Amniotic stem cell (primary cell): Measurements from ENCODE around the gene FAM193A.
"Not testable (repeated sequence)": the region's sequence is repeated elsewhere in the genome, so short reads cannot be mapped to it uniquely, and the experiment has no call there.

ENCODE experiments used
- DNase-seq: peaks from one replicate; lab custom pipeline; 2025; lab: John Stamatoyannopoulos, UW

Gene FAM193A

GRCh38 chr4:2618729-2619128 is 82.3 kb downstream of the FAM193A start:
- DNase-seq, result not testable (repeated sequence)

- DNase-seq, result no peak
Measured at GRCh38 chr4:2619459-2619858, 83.0 kb downstream of the FAM193A start.

DNA sequence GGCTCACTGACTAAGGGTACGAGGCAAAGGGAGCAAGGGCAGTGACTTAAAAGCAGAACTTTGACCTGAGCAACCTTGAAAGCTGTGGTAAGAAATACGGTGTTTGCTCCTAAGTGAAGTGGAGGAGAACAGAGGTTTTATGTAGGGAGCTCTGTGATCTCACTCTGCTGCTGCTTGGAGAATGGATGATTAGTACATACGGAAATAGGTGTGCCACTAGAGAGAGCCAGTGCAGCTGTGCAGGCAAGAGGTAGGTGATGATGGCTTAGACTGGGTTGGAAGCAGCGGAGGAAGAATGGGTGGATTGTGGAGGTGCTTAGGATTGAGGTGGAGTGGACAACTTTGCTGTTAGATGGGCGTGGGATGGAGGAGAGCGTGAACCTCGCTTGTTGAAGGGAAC is 85.0 kb downstream of the FAM193A start:
- no peak for DNase-seq

GRCh38 chr4:2623442-2623841 is 87.0 kb downstream of the FAM193A start:
- no peak for DNase-seq

DNA sequence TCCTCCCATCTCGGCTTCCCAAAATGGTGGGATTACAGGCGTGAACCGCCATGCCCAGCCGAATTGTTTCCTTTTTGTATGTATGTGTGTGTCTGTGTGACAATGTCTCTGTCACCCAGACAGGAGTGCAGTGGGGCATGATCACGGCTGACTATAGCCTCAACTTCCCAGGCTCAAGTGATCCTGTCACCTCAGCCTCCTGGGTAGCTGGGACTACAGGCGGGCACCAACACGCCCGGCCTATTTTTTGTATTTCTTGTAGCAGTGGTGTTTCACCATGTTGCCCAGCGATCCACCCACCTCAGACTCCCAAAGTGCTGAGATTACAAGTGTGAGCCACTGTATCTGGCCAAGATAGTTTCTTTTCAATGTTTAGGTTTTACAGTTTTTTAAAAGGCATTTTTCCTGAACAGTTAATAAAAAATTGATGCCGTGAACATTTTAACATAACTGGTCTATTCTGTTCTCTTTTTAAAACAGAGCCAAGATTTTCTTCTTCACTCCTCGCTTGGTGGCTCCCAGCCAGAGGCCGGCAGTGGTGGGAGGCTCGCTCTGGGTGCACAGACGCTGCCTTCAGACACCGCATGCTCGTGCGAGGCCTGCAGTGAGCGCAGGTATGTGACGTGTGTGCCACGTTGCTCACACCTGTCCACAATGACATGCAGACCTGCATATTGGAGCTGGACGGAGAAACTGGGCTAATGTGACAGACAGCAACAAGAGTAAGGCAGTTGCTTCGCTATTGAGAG is 88.5 kb downstream of the FAM193A start:
- no peak for DNase-seq

DNA sequence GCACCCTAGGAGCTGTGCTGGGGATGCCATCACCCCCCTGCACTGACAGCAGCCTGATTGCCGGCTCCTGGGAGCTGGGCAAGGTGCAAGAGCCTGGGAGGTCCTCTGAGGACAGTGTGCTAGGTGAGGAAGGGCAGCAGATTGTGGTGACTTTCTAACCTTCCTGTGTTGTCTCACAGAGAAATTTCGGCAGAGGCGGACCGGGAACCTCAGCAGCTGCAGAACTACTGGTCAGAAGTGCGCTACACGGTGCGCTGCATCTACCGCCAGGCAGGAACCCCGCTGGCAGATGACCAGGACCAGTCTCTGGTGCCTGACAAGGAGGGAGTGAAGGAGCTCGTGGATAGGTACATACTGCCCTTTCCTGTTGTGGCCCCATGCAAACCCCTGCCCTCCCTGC is 89.8 kb downstream of the FAM193A start:
- DNase-seq, result no peak

- no peak for DNase-seq
Measured at GRCh38 chr4:2630556-2631273, 94.3 kb downstream of the FAM193A start.

DNA sequence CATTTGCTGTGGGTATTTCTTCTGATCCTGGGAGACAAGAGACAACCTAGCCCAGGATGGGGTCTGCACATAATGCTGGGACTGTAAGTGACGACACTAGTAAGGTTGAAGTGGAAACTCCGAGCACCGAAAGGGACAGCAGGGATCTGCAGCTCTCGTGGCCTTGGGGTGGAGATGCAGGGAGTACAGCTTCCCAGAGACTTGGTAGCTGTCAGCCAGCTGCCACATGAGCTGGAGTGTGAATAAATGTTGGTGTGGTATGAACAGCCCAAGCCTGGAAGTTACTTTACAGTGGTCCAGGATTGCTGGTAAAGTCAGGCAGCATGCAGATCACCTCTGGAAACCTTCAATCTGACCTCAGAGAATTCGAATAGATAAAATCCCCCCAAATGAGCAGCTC is 97.6 kb downstream of the FAM193A start:
- no peak for DNase-seq

- no peak for DNase-seq
Measured at GRCh38 chr4:2636331-2636730, 99.9 kb downstream of the FAM193A start.

DNA sequence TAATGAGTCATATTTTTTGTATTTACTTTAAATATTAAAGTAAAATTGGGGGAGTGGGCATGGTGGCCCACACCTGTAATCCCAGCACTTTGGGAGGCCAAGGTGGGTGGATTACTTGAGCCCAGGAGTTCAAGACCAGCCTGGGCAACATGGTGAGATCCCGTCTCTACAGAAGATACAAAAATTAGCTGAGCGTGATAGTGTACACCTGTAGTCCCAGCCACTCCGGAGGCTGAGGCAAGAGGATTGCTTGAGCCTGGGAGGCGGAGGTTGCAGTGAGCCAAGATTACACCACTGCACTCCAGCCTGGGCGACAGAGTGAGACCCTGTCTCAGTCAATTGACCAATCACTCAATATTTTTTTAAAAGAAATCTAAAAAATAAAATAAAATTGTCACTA is 100.5 kb downstream of the FAM193A start:
- not testable (repeated sequence) for DNase-seq

GRCh38 chr4:2637956-2638552 is 101.6 kb downstream of the FAM193A start:
- DNase-seq, result no peak

DNA sequence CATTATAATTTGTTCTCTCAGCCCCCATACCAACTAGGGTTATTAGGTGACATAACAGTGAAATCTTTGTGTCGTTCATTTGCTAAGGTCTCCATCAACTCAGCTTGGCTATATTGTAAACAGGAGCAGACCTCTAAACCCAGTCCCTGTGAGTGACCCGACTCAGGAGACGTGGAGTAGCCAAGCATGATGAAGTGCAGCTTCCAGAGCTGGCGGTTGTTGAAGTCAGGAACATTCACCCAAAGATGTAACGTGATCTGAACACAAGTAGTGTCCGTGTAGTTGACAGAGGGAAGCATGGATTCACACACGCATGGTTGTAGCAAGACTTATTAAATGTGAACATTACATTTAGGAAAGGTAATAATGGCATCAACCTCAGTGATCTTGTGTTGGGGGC is 102.3 kb downstream of the FAM193A start:
- no peak for DNase-seq

DNA sequence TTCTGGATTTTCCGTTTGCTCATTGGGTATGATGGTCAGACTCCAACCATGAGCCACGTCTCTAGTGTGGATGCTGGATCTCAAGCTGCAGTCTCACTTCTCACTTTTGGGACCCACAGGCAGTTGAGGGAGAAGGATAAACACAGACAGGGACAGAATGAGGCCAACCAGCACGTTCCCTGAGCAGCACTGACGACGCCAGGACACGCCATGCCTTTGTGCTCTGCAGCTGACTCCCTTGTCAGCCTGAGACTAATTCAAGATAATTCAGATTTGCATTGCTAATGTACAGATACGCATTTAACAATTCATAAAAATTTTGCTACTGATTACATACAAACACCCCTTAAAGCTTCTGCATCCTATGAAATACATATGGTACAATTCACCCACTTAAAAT is 106.5 kb downstream of the FAM193A start:
- DNase-seq, result no peak

DNA sequence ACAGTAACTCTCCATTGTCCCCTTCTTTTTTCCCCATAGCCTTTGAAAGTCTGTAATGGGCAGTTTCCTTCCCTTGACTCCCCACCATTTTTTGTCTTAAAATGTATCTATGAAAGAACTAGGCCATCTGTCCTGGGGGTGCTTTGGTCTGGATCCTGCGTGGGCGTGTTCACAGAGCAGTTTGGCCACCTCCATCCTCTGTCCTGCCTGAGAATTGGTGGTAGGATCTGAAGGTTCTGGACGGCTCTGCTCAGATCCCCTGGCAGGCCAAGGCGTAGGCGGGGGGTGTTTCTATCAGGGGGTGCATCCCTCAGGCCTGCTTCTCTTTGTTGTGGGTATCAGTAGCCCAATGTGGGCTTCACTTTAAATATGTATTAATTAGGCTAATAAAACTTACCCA is 107.1 kb downstream of the FAM193A start:
- DNase-seq, result no peak

DNA sequence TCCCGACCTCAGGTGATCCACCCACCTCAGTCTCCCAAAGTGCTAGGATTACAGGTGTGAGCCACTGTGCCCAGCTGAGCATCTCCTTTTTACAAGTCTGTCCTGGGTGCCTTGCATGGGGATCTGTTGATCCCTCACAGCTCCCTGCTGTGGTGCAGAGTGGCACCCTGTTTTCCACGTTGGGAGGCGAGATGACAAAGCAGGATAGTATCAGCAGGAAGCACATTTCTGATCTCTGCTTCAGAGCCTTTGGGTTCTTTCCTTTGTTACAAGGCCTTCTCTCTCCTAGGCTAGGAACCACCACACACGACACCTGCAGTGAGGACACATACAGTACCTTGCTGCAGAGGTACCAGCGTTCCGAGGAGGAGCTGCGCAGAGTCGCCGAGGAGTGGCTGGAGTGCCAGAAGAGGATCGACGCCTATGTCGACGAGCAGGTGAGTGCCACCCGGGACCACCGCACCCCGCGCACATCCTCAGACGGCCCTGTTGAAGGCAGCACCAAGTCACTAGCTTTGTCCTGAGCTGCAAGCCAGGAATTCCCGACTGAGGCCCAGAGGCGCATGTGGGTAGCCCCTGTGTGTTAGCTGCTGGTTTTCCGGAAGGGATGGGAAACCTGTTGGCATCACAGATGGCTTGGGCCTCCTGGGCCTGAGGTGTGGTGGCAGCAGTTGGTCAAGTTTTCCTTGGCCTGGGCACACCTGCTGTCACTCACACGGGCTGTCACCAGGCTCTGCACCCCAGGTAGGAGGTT is 110.1 kb downstream of the FAM193A start:
- no peak for DNase-seq

DNA sequence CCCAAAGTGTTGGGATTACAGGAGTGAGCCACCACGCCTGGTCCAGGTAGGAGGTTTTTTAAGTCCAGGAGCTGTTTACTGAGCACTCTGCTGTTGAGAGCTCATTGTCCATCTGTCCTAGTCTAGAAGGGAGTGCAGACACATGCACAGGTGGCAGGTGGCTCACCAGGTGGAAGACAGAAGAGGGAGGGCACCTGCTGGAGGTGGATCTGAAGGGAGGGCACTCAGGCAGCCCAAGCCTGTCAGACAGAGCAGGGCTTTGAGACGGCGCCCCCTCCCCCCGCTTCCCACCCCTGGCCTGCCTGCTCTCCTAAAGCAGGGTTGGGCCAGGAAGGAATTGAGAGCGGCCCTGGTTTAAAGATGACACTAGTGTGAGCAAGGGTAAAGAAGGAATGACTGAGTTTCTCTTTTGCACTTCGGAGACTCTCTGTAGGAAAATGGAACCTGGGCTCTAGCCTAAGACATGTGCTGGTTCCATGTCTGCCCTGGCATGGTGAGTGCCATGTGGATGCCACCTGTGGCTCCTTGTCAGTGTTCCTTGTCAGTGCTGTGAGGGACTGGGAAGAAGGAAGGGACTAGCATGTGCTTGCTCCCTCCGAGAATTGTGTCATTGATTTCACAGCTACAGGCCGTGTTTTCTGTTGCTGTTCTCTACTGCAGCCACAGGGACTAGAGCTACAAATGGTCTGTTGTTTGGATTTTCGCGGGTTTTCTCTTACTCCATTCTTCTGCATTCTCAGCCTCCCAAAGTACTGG is 111.1 kb downstream of the FAM193A start:
- no peak for DNase-seq

- no peak for DNase-seq
Measured at GRCh38 chr4:2648159-2648814, 111.8 kb downstream of the FAM193A start.

DNA sequence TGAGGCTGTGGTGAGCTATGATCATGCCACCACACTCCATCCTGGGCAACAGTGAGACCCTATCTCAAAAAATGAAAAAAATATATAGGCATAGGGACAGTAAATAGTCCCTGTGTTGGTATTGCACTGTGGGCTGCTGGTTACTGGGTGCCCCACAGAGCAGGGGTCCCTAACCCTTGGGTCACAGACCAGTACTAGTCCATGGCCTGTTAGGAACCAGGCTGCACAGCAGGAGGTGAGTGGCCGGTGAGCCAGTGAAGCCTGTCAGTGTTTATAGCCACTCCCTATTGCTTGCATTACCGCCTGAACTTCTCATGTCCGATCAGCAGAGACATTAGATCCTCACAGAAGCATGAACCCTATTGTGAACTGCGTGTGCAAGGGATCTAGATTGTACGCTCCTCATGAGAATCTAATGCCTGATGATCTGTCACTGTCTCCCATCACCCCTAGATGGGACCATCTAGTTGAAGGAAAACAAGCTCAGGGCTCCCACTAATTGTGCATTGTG is 113.2 kb downstream of the FAM193A start:
- no peak for DNase-seq

DNA sequence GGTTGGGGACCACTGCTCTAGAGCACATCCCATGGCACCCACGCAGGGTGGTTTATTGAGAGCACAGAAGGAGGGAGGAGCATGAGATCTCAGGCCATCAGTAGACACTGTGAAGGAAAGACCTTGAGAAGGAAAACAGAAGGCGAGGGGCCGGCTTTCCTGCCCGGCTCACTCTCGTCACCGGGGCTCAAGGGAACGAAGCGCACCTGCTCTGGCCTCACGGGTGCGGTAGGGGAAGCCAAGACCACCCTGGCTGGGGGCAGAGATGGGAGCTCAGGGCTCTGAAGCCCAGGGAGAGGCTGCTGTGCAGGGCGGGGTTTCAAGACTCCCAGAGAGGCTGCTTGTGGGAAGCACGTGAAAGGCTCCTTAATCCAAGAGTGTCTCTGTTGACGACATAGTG is 113.8 kb downstream of the FAM193A start:
- DNase-seq, result no peak

DNA sequence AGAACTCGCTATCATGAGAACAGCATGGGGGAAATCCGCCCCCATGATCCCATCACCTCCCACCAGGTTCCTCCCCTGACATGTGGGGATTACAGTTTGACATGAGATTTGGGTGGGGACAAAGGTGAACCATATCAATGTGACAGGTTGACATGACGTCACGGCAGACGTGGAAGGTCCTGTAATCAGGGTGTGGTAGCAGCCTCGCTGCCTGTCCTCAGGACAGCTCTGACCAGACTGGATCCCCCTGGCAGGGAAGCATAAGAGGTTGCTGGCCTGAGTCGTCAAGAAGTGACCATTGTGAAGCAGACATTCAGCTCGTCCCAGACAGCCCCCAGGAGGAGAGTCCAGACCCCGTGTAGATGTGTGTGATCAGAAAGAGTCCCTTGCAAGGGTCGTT is 115.1 kb downstream of the FAM193A start:
- no peak for DNase-seq

DNA sequence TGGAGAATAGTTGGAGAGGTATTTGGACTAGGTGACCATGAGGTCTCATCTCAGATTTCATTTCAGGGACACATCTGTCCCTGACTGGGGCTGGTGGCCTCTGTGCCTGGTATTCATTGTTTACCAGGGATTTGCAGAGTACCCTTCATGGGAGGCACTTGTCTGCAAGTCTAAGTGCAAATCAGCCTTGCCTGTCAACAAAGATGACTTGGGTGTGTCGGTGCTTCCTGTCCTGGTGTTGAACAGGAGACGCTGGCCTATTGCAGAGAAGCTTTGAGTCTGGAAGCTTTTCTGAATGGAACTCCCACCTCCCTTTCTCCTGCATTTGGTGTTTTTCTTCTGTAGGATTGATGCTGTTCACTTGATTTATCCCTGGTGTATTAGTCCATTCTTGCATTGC is 115.6 kb downstream of the FAM193A start:
- DNase-seq, result no peak
